T-helper 9 cell (primary cell): Measurements from ENCODE around the gene TRABD2B.

Experiments
- DNase-seq: peaks from one replicate; pipeline ENCODE4 v3.0.0-alpha.2; 2020

Gene TRABD2B

DNA sequence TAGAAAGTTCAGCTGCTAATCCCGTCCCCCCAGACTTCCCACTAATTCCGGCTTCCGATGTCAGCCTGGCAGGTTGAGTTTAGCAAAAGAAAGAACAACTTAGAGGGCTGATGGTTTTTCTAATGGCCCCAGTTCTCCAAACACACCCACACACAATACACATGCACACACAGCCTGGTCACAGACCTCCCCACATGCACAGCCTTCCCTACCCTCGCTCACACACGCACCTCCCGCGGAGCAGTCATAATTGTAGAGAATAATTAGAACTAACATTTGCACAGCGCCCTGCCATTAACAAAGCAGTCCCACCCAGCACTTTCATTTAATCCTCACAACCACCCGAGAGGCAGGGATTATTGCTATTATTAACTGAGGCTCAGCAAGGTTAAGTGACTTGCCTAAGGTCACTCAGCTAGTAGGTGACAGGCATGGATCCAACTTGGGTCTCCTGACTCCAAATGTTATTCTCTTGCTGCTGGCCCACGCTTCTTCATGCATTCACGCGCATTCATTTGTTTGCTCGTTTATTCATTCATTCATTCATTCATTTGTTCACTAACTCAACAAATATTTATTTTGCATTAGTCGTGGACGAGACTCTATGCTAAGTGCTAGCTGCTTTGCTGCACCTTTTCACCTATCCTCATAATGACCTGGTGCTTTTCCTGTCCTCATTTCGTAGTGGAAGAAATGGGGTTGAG is 284.4 kb downstream of the TRABD2B start:
- no peak for DNase-seq

DNA sequence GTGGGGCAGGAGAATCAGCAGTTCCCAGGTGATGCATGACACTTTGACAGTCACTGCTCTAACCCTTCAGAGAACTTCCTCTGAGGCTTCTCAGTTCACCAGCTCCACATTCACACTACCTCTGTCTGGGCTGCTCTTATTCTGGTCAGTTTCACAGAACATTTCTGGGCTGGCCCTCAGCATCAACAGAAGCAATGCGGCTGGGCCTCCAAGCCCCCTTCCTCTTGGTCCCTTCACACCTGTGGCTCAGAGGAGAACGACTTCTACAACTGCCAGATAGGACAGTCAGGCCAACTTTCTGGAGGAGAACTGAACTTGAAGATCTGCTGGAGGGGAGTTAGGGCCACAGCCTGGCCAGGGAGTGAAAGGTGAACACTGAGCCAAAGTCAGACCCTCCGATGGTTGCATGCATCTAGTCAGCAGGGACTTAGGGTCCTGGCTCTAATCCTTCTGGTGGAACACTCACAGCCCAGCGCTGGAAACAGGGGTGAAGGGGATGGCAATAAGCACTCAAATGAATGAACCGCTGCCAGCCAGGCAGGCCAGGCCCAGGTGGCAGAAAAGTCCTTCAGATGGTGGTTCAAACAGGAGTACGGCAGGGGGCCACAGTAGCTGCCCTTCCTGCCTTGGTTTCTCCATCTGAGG is 285.2 kb downstream of the TRABD2B start:
- no peak for DNase-seq

DNA sequence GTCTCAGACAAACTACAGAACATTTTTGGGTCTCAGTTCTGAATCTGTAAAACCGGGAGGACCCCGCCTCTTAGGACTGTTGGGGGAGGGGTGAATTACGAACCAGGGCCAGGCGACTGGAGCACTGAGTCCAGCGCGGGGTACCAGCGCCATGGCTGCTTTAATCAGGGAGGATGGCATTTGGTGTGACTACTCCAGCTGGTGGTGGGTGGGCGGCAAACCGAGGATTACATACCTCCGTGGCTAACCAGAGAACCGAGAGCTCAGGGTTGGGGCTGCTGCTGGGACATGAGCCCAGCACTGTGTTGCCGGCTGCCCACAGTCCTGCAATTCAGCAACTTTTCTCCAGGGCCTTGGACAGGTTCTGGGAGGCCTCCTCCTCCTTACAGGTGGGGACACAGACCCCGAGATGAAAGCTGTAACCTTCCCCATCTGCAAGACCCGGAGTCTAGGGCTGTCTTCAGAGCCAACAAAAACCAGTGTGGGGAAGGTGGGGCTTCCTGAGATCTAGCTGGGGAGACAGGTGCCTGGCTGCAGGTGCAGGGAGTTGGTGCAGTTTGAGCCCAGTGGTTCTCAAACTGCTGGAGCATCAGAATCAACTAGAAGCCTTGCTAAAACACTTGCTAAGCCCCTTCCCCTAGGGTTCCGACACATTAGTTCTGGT is 285.9 kb downstream of the TRABD2B start:
- no peak for DNase-seq
